Measurements from ENCODE around the gene MSMB.
"Not testable (repeated sequence)": the region's sequence is repeated elsewhere in the genome, so short reads cannot be mapped to it uniquely, and the experiment has no call there.

The MSMB gene

GRCh38 chr10:46046261-46046660 lies at the start of gene MSMB:
Gene MSMB, minus strand, starts transcription at chr10:46046269. Its CDS starts 32 bp downstream, at chr10:46046237.
- no peak for DNase-seq (ENCODE audit: low read depth in 2 of 3, low spot score in 2 of 3)

GRCh38 chr10:46094931-46095750 lies 49.1 kb upstream of the MSMB start:
- no peak for DNase-seq (ENCODE audit: low read depth in 2 of 3, low spot score in 2 of 3)

GRCh38 chr10:46094197-46094500 lies 48.1 kb upstream of the MSMB start:
- DNase-seq (ENCODE audit: low read depth in 2 of 3, low spot score in 2 of 3), result no peak

- DNase-seq (ENCODE audit: low read depth in 2 of 3, low spot score in 2 of 3), result not testable (repeated sequence)
Observed at GRCh38 chr10:46093316-46094196, 47.5 kb upstream of the MSMB start.

DNA sequence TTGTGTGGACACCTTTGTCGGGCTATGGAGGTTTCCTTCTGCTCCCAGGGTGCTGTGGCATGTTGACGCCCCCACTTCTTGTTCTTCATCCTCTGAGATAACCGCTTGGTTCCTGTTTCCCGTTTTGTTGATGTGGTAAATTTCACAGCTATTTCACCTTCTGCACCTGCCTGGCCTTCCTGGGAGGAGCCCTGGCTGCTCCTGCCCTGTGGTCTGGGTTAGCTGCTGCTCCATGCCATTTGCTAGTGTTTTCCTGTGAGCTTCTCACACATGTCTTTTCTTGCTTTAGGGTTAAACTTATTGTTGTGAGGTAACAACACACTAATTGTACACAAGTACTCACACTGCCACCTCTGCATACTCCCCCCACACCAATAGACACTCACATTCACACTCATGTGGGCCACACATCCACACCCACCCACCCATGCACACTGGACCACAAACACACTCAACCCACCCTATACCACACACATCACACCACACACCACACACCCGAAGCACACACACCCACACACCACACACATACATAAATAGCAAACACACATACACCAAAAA lies 46.5 kb upstream of the MSMB start:
- no peak for DNase-seq (ENCODE audit: low read depth in 2 of 3, low spot score in 2 of 3)

DNA sequence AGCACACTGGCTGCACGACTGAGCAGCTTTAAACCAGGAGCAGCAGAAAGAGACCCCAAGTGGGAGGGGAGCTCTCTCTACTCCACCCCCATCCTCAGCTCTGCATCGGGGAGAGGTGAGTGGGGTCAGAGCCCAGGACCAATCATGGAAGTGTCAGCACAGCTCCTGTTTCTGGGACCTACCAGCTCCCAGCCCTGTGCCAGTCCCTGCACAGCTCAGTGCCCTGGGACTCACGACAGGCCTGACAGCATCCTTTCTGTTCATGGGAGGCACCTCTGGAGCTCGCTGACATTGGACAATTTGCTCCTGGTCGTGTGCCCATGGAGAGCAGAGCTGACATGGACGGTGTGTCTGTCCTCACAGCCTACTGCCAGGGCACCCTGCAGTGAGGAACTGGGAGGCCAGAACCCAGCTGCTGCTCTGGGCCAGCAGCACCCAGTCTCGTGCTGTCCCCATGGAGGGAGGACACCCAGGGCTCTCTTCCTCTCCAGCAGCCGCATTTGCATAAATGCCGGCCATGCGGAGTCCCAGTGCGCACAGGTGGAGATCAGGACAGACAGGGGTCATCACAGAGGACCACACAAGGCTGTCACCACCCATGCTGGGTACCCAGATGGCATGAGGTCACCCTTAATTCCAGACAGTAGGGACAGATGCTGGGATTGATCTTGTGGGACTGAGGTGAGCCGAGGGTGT lies 45.9 kb upstream of the MSMB start:
- no peak for DNase-seq (ENCODE audit: low read depth in 2 of 3, low spot score in 2 of 3)

DNA sequence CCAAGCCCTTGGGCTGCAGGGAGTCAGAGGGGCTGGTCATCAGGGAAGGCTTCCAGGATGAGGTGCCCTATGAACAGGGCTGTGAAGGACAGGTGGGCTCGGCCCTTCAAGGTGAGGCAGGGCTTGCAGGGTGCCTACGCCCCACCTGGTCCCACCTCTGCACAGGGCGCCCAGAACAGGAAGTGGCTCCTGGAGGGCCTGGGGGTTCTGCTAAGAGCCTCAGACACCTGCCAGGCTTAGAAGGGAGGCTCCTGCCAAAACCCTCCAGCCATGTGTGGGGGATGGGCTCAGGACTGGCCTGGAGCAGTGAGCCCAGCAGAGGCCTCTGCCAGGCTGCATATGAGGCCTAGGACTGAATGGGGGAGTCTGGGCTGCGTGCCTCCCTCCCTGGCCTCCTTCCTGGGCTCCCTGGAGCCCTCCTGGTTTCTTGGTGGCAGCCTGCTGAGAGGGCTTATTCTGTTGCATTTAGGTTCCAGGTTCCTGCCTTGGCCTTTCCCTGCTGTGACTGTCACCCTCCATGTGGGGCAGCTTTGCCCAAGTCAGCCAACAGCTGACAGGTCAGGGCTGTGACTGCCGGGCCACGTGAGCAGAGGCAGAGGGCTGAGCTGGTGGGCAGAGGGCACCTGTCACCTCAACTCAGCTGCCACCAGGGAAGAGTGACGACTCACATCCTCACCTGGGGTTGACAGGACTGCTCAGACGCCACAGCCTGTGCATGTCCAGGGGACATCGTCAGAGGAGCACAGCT lies 45.2 kb upstream of the MSMB start:
- DNase-seq (ENCODE audit: low read depth in 2 of 3, low spot score in 2 of 3), result no peak

DNA sequence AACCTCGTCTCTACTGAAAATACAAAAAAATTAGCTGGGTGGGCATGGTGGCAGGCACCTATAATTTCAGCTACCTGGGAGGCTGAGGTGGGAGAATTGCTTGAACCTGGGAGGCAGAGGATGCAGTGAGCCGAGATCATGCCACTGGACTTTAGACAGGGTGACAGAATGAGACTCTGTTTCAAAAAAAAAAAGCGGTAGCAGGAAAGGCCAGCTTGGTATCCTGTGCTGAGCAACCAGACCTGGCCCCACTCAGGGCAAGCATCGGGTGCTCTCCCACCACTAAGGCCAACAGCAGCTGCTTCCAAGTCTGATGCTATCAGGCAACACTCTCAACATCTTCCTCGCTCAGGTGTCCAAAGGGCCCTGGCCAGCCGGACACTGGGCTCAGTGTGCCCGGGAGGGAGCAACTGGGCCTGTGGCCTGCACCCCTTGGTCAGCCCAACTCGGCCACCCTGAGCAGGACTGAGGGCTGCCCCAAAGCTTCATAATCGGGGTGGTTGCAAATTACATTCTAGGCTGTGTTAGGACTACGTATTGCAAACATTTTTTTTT lies 44.3 kb upstream of the MSMB start:
- no peak for DNase-seq (ENCODE audit: low read depth in 2 of 3, low spot score in 2 of 3)

- DNase-seq (ENCODE audit: low read depth in 2 of 3, low spot score in 2 of 3), result not testable (repeated sequence)
Observed at GRCh38 chr10:46087381-46087780, 41.3 kb upstream of the MSMB start.

DNA sequence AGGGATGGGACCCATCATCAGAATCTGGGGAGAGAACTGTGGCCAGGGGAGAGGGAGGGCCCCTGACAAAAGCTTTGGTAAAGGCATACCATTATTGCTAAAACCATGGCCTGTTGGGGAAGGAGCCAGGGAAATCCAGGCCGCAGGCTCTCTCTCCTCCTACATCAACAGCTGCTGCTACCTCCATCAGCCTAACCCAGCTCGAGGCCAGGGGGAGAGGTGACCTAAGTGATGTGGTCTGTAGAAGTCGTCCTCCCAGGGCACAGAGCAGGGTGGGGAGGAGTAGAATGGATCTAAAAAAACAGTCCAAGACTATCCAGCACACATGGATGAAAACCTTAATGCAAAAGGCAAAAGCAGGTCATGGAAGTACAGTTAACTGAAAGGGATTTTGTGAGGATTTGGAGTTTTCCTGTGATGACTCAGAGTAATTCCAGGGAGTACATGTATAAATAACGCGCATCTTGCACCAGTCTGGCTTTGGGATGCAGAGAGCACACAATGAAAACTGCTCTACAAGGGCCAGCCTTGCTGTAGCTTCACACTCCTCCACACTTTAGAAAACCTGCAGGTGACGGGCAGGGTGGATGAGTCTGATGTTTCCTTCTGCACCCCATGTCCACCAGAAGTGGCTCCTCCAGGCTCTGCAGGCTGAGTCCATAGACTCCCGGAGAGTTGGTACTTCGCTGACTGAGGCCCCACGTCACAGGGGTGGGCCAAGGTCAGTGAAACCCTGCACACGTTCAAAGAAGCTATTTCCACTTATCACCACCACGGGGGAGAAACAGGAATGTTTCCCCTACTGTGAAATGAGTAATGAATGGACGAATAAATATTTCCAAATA lies 38.5 kb upstream of the MSMB start:
- no peak for DNase-seq (ENCODE audit: low read depth in 2 of 3, low spot score in 2 of 3)

DNA sequence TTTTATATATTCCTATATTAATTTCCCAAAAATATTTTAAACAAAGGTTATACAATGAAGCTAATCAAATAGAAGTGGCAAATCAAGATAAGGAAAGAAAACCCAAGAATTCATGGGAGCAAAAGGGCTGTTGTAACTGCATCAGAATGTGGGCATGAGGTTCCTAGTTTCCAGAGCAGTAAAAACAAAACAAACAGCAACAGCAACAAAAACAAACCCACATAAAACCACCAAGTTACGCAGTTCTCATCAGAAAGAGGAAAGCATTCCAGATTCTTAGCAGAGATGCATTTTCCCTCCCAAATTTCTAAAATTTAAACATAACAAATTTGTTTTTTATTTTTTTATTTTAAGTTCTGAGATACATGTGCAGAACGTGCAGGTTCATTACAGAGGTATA lies 34.8 kb upstream of the MSMB start:
- no peak for DNase-seq (ENCODE audit: low read depth in 2 of 3, low spot score in 2 of 3)

DNA sequence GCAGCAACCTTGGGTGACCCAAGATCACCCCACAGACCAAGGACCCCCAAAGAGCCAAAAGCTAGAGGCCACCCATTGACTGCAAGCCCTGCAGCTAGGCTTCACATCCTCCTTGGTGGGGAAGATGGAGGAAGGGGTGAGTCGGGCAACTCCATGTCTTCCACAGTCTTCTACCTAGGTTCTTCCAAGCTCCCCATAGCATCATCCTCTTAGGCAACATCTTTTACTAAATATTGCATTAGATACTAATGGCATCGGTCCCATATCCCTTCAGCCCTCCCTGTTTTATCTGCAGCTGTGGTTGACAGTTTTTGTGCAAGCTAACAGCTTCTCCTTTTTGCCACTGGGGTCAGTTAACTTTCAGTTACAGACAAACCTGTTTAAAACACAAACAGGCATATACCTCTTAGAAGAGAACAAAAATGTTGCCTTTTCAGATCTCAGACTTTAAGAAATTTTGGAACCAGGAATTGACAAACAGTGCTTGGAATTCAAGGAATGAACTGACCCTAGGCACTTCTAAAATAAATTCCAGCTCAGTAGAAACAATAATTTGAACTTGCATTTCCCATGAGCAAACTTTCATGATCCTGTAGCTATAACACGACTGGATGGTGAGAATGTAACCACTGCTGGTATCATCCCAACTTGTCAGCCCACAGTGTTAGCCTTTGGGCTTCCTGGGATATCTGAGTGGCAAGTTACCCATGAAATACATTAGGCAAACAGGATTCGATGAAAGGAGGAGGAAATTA lies 33.9 kb upstream of the MSMB start:
- DNase-seq (ENCODE audit: low read depth in 2 of 3, low spot score in 2 of 3), result no peak

DNA sequence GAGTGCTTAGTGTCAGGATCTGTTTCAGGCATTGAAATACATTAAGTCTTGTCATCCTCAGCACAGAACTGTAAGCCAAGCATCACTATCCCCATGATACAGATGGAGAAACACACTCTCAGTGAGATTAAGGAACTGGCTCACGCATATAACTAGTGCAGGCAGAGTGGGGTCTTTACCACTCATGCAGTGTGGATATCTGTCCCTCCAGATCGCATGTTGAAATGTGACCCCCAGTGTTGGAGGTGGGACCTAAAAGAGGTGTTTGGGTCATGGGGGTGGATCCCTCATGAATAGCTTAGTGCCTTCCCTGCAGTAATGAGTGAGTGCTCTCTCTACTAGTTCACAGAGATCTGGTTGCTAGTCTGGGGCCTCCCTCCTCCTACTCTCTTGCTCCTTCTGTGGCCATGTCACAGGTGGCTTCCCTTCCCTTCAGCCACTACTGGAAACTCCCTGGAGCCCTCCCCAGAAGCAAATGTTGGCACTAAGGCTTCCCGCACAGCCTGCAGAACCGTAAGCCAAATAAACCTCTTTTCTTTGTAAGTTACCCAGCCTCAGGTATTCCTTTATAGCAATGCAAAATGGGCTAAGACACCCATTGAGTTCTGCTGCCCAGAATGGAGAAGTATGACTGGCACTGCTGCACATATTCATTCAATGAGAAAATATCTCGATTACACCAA lies 31.8 kb upstream of the MSMB start:
- DNase-seq (ENCODE audit: low read depth in 2 of 3, low spot score in 2 of 3), result no peak

DNA sequence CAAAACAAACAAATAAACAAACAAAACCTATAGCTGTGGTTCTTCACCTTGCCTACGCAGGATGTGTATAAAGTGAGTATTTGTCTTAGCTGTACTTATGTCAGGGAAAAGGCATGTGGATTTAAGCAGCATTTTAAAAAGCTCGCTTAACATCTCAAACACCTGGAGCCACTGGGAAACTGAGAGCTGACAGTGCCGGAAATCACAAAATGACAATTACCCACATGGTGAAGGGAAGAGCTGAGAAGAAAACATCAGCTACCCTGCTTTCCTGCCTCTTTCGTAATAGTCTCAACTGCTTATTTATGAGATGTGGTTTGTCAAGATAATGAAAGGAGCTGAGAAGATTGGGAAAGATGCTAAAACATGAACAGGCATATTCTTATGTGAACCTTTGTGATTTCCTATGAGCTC lies 31.1 kb upstream of the MSMB start:
- no peak for DNase-seq (ENCODE audit: low read depth in 2 of 3, low spot score in 2 of 3)

GRCh38 chr10:46075869-46076268 lies 29.8 kb upstream of the MSMB start:
- no peak for DNase-seq (ENCODE audit: low read depth in 2 of 3, low spot score in 2 of 3)

- DNase-seq (ENCODE audit: low read depth in 2 of 3, low spot score in 2 of 3), result no peak
Observed at GRCh38 chr10:46074196-46074946, 28.3 kb upstream of the MSMB start.

DNA sequence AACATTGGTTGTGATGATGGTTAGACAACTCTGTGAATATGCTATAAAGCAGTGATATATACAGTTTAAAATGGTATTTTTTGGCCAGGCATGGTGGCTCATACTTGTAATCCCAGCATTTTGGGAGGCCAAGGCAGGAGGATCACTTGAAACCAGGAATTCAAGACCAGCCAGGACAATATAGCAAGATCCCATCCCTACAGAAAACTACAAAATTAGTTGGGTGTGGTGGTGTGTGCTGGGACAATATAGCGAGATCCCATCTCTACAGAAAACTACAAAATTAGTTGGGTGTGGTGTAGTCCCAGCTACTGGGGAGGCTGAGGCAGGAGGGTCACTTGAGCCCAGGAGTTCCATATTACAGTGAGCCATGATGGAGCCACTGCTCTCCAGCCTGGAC lies 27.5 kb upstream of the MSMB start:
- no peak for DNase-seq (ENCODE audit: low read depth in 2 of 3, low spot score in 2 of 3)

- DNase-seq (ENCODE audit: low read depth in 2 of 3, low spot score in 2 of 3), result no peak
Observed at GRCh38 chr10:46070749-46071148, 24.7 kb upstream of the MSMB start.
